Measurements from ENCODE around the gene TMEM238.
A peak's percentile ranks its signal among the peaks of the same experiment; 100 is the strongest.
"Not testable (repeated sequence)": the region's sequence is repeated elsewhere in the genome, so short reads cannot be mapped to it uniquely, and the experiment has no call there.

TMEM238 gene, protein sequence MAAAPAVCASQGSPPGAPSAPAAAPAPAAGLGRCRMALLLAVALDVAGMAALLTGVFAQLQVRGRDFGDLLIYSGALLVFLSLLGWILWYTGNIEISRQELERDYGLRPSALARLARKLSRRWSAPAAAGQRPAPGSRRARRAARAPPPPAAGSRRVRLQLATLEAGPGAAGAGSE

GRCh38 chr19:55384131-55384919 is at the start of gene TMEM238:
TSS of gene TMEM238 (minus strand) at chr19:55384292. CDS start at chr19:55384259, 33 bp downstream.
- in situ Hi-C loops (cut with HindIII; ENCODE audit: low pct_ligation_motif_present, low pct_unique_long_range_greater_than_20kb, low sequenced_read_pairs), result no loop called here
- DNase-seq, result no peak

- DNase-seq, result no peak
- in situ Hi-C loops (cut with HindIII; ENCODE audit: low pct_ligation_motif_present, low pct_unique_long_range_greater_than_20kb, low sequenced_read_pairs), result no loop called here
Measured at GRCh38 chr19:55433292-55433691, 49.2 kb upstream of the TMEM238 start.

GRCh38 chr19:55432241-55432959 is 48.3 kb upstream of the TMEM238 start:
- DNase-seq, result no peak
- in situ Hi-C loops (cut with HindIII; ENCODE audit: low pct_ligation_motif_present, low pct_unique_long_range_greater_than_20kb, low sequenced_read_pairs), result no loop called here

- no peak for DNase-seq
- in situ Hi-C loops (cut with HindIII; ENCODE audit: low pct_ligation_motif_present, low pct_unique_long_range_greater_than_20kb, low sequenced_read_pairs), result no loop called here
Measured at GRCh38 chr19:55431183-55431582, 47.1 kb upstream of the TMEM238 start.

DNA sequence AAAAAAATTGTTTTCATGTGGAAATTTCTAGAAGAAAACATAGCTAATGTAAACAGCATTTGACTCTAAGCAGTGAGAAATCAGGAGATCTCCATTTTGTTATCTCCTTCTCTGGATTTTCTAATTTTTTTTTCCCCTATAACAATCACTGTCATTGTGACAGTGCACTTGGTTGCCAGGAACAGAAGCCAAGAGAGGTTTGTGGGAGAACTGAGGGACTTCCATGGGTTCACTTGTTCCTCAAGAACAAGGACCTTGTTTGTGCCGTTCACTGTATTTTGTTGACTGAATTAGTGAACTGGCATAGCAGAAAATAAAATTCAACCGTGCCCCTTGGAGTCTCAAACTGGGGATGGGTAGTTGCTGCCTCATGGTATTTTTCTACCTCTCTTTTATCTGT is 42.0 kb upstream of the TMEM238 start:
- in situ Hi-C loops (cut with HindIII; ENCODE audit: low pct_ligation_motif_present, low pct_unique_long_range_greater_than_20kb, low sequenced_read_pairs), result no loop called here
- DNase-seq, result no peak

DNA sequence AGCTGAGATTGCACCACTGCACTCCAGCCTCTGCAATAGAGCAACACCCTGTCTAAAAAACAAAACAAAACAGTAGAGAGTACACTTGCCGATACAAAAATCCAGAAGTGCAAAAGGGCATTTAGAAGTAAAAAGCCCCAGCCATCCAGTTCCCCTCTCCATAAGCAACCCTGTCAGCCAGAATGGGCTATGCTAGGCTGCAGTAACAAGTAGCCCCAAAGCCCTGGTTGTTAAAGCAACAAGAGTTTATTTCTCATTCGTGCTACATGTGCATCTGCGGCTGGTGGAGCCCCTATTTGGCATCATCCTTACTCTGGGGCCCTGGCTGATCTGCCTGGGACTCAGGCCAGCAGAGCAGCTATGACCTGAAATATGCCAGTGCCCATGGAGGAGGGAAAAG is 40.4 kb upstream of the TMEM238 start:
- no peak for DNase-seq
- in situ Hi-C loops (cut with HindIII; ENCODE audit: low pct_ligation_motif_present, low pct_unique_long_range_greater_than_20kb, low sequenced_read_pairs), result no loop called here

DNA sequence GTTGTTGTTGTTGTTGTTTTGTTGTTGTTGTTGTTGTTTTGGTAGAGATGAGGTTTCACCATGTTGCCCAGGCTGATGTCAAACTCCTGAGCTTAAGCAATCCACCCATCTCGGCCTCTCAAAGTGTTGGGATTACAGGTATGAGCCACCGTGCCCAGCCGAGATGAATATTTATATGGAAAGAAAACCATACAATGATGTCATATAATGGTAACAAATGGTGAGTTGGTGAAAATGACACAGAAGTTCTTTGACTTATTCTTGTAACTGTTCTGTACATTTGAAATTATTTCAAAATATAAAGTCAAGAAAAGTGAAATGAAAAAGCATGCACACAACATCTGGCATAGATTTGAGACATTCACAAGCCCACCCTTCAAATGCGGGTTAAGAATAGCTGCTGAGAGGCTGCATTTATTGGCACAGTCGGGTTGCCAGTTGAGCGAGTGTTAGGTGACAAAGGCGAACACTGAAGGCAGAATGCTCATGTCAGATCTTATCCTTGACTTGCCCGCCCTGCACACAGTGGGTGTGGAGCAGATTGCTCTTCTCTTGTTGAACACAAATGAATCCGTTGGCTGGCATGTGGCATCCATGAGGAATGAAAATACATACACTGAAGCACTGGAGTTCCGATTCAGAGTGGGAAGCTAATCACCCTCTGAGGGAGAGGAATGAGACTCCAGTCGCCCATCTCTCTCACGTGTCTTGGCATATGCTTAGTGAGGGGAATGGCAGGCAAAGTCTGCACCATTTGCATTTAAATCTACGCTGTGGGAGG is 39.3 kb upstream of the TMEM238 start:
- DNase-seq, result no peak

GRCh38 chr19:55421281-55421680 is 37.2 kb upstream of the TMEM238 start:
- in situ Hi-C loops (cut with HindIII; ENCODE audit: low pct_ligation_motif_present, low pct_unique_long_range_greater_than_20kb, low sequenced_read_pairs); DNase-seq: not testable (repeated sequence)

More for the DNA sequence above, 39.3 kb upstream of the TMEM238 start:
- in situ Hi-C loops (cut with HindIII; ENCODE audit: low pct_ligation_motif_present, low pct_unique_long_range_greater_than_20kb, low sequenced_read_pairs), result no loop called here

DNA sequence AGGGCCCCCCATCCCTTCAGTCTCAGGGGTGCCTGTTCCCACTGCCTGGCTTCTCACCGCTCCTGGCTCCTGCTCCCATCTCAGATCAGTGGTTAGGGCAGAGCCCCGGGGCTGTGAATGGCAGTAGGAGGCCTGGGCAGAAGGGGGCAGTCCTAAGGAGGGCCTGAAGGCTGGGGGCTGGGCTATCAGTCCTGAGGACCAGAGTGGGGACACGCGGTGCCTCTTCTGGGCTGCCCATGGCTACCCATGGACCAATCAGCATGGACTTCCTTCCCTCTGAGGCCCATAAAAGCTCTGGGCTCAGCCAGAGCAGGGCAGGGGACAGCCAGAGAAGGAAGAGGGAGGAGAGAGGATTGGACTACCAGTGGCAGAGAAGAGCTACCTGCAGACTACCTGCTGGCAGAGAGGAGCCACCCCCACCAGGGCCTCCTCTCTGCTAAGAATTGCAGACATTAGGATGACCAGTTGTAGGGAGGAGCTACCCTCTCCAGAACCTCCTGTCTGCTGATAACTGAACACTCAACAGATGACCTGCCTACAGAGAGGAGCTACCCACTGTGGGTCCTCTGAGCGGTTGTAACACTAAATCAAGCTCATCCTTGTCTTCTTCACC is 35.6 kb upstream of the TMEM238 start:
- in situ Hi-C loops (cut with HindIII; ENCODE audit: low pct_ligation_motif_present, low pct_unique_long_range_greater_than_20kb, low sequenced_read_pairs), result no loop called here
- DNase-seq, result no peak

- in situ Hi-C loops (cut with HindIII; ENCODE audit: low pct_ligation_motif_present, low pct_unique_long_range_greater_than_20kb, low sequenced_read_pairs), result no loop called here
Measured at GRCh38 chr19:55419103-55419502, 35.0 kb upstream of the TMEM238 start.

DNA sequence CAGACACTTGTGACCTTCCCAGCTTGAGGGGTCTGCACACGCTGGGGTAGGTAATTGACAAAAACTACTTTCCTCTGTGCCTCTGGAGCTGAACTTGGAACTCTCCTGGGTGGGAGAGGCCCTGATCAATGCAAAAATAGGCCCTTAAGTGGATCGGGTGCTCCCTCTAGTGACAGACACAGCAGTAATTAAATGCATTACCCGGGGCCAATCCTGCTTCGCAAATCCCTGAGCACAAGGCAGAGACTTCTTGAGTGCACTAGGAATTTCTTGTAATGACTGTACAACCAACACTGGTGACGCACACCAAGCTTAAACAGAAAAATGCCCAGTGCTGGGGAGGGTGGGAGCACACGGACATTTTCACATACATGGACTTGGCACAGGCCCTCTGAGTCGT is 34.1 kb upstream of the TMEM238 start:
- in situ Hi-C loops (cut with HindIII; ENCODE audit: low pct_ligation_motif_present, low pct_unique_long_range_greater_than_20kb, low sequenced_read_pairs), result no loop called here
- DNase-seq, result peak; percentile 75

More at GRCh38 chr19:55419103-55419502, 35.0 kb upstream of the TMEM238 start:
- DNase-seq, result no peak

- in situ Hi-C loops (cut with HindIII; ENCODE audit: low pct_ligation_motif_present, low pct_unique_long_range_greater_than_20kb, low sequenced_read_pairs), result no loop called here
- DNase-seq, result no peak
Measured at GRCh38 chr19:55410168-55410567, 26.1 kb upstream of the TMEM238 start.

DNA sequence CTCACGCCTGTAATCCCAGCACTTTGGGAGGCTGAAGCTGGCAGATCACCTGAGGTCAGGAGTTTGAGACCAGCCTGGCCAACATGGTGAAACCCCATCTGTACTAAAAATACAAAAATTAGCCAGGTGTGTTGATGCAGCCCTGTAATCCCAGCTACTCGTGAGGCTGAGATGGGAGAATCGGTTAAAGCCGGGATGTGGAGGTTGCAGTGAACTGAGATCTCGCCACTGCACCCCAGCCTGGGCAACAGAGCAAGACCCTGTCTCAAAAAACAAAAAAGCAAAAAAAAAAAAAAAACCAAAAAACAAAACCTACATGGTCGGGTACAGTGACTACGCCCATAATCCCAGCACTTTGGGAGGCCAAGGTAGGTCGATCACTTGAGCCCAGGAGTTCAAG is 25.1 kb upstream of the TMEM238 start:
- DNase-seq; in situ Hi-C loops (cut with HindIII; ENCODE audit: low pct_ligation_motif_present, low pct_unique_long_range_greater_than_20kb, low sequenced_read_pairs): not testable (repeated sequence)

GRCh38 chr19:55408533-55408872 is 24.4 kb upstream of the TMEM238 start:
- in situ Hi-C loops (cut with HindIII; ENCODE audit: low pct_ligation_motif_present, low pct_unique_long_range_greater_than_20kb, low sequenced_read_pairs), result no loop called here

DNA sequence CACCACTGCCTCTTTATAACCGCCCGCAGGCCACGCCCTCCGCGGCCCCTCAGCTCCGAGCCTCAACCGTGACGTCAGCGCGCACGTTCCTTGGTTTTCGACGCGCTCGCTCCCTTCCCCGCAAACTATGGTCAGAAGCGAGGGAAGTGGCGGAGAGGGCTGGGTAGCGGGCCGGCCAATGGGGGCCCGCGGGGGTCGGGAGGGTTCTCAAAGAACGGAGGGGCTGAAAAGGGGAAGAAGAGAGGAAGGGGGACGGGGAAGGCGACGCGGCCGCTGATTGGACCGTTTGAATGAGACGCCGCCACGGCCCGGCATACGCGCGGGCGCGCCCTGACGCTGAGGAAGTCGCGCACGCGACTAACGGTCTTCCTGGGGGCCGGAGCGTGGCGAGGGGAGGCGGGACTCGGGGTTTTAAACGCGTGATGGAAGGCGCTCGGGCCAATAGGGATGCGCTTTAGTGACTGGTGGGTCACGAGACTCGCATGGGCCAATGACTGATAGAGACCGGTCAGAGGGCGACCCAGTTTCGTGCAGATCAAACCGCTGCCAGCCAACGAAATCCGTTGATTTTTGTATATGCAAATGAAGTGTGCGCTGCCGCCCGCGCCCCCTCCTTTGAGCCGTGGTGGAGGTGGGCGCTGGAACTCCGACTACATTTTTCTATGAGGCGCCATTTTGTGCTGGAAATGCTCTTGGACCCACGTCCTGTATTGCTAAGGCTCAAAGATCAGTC is 23.9 kb upstream of the TMEM238 start:
- peak; percentile 98 for DNase-seq
- in situ Hi-C loops (cut with HindIII; ENCODE audit: low pct_ligation_motif_present, low pct_unique_long_range_greater_than_20kb, low sequenced_read_pairs), result no loop called here

More at GRCh38 chr19:55408533-55408872, 24.4 kb upstream of the TMEM238 start:
- no peak for DNase-seq

DNA sequence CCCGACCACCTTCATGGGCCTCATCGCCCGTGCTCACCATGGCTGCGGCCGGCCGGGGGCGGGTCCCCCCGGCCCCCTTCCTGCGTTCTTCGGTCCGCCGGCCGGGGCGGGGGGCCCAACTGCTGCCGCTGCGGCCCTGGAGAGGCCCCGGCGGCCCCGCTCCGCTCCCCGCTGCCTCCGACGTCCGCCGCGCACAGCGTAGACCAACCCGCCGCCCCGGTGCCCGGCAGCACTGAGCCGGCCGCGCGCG is 23.4 kb upstream of the TMEM238 start, which contains the start of gene UBE2S:
Gene UBE2S, minus strand, starts transcription at position 239 of the 250 bp plus-strand sequence. Its CDS starts 199 bp downstream, at position 40.
- in situ Hi-C loops (cut with HindIII; ENCODE audit: low pct_ligation_motif_present, low pct_unique_long_range_greater_than_20kb, low sequenced_read_pairs); DNase-seq: not testable (repeated sequence)

DNA sequence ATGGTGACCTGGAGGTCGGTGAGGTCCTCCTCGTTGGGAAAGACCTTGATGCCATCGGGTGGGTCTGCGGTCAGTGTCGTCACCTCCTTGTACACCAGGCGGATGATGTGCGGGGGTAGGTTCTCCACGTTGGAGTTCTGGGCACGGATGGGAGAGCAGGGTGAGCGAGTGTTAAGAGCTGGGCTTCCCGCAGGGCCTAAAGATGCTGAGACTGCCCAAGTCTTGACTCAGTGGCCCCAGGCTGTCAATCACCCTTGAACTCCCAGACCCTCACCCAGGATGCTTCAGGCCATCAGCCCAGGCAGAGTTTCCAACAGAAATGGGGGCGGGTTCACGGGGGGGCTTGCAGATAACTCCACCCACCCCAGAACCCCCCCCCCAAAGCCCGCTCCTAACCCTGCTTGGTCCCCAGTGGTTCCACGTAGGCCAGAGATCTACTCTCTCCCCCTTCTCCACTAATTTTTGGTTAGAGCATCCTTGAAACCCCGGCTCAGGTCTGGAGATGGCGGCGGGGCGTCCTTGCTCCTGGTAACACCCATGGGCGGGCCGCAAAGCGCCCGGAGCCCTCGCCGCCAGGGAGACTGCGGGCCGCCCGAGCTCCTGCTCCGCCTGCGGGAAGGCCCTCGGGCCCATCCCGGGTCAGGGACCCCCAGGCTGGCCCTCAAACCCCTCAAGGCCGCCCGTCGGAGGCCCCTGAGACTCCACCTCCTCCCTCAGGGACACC is 22.9 kb upstream of the TMEM238 start:
- in situ Hi-C loops (cut with HindIII; ENCODE audit: low pct_ligation_motif_present, low pct_unique_long_range_greater_than_20kb, low sequenced_read_pairs), result no loop called here
- no peak for DNase-seq
